NCI-H2171 treated with DMSO at 0.1 percent for 48 hours (cell line): ENCODE results near the gene FOXP1.

Source experiments
- DNase-seq: peaks from one replicate; lab custom pipeline; 2025; lab: John Stamatoyannopoulos, UW

The FOXP1 gene

DNA sequence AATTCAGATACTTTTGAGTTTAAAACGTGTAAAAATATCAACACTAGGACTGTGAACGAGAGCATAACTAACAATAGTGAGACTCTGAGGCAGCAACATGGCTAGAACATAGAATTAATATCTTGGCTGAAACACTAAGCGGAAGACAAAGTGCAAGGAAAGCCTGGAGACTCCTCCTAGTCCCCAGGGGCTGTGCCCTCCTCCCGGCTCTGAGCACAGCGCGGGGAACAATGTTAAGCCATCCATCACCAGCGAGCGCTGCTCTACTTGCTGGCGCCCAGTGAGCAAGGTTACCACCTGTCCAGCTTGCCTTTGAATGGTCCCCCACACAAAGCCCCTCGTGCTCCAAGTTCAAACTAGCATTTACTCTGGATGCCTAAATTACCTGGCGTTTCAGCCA lies 436.9 kb downstream of the FOXP1 start:
- peak; percentile 51 for DNase-seq

DNA sequence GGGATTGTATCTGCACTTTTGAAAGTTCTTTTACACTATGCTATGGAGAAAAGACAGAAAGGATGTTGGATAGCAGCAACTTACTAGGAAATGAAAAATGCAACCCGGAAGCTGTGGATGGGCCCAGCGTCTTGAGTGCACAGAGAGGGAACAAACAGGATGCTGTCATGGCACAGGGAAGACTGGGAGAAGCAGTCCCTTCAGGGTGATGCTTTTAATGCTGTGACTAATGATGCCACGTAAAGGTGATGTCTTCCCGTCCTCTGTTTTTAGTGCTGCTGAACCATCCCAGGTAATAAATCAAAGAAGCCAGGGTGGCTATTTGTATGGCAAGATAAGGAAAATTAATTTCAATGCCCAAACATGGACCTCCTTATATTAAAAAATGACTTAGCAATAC lies 437.6 kb downstream of the FOXP1 start:
- DNase-seq = no peak

DNA sequence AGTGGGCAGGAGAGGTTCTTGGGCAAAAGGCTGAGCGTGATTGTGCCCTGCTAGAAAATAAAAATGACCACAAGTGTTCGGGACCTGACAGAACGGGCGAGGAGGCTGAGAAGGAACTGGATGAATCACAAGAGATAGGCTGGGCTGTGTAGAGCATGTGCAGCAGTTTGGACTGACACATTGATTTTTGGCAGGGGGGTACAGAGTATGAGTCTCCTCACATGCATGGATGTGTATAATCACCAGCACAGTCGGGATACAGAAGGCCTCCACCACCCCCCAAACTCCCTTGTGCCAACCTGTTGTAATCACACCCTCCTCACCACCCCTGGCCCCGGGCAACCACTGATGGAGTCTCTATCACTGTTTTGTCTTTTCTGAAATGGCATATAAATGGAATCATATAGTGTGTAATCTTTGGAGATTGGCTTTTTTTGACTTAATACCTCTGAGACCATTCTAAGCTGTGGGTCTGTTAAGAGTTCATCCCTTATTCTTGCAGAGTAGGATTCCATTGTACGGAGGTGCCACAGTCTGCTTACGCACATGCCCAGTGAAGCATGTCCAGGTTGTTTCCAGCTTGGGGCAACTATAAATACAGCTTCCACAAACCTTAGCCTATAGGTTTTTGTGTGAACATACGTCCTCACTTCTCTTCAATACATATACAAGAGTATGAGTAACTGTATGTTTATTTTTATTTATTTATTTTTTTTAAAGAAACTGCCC lies 438.8 kb downstream of the FOXP1 start:
- DNase-seq = no peak

DNA sequence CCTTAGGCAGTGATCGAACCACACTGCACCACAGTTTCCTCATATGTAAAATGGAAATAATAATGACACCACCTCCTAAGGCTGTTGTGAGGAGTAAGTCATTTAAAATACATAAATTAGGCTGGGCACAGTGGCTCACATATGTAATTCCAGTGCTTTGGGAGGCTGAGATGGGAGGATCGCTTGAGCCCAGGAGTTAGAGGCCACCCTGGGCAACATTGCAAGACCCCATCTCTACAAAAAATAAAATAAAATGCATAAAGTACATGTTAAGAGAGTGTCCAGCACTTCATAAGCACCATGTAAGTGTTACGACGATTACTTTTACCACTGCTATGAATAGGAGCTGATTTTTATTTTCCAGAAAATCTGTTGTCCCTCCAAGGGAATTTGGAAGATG lies 440.0 kb downstream of the FOXP1 start:
- DNase-seq = no peak

DNA sequence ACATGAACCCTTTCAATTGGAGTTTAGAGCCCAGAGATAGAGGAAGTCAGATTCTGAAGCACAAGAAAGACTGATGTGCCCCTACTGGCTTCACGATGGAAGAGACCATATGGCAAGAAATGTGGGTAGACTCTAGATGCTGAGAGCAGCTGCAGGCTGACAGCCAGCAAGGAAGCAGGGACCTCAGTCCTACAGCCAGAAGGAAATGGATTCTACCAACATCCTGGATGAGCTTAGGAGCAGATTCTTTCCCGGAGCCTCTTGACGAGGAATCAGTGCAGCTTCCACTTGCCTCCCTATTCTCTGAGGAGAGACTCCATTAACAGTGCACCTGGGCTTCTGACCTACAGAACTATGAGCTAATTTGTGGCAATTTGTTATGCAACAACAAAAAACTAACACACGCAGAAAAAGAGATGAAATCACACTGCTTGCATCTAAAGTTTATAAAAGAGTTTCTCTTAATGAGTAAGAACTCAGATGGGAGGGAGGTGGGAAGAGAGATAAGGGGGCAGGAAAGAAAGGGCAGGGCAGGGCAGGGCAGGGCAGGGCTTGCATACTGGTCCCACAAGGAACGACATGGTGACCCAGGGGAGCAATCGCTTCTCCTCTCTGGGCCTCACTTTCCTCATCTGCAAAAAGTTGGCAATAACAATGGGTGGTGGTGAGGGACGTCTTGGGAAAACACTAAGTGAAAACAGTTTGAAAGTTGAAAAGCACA lies 440.9 kb downstream of the FOXP1 start:
- DNase-seq = peak; percentile 56

DNA sequence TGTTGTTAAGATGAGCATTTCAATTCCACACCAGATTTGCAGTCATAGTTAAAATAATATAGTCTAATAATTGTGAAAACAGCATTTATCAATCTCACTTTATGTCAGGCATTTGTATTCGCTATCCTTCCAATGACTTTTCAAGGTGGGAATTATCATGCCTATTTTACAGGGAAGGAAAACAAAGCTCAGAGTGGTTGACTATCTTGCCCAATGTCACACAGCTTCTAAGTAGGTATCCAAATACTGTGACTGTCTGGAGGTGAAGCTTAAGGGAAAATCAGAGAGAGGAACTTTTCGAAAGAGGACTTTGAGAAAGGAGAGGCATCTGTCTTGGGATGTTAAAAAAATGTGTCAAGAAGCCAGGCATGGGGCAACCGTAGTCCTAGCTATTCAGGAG lies 443.1 kb downstream of the FOXP1 start:
- no peak for DNase-seq

DNA sequence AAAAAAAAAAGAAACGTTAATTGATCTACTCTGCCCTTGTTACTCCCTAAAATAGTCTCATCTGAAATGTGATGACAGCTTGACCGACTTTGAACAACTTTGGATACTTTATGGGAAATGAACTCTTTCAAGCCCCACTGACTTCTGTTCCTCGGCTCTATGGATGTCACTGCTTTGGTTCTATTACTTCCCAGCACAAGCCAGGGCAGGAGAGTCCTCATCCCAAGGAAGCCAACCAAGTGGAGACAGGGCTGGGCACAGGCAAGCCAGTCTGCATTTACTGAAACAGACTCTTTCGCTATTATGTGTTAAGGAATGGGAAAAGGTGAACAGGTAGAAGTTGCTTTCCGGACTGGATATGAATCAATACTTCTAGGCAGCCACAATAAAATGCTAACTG lies 444.0 kb downstream of the FOXP1 start:
- no peak for DNase-seq

DNA sequence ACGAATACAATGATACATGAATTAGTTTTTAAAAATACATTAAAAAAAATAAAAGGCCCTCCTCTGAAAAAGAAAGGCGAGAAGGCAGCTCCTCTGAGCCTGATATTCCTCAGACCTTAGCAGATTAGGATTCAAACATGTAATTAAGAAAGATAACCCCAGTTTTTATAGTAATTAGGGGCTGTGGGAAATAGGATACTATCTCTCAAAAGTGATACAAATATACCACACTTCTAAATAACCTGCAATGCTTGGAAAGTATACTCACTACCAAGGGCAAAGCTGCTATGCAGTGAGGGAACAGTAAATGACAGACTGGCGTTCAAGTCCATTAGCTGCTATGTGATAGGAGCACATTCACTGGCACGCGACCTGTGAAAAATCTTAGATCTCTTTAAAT lies 445.1 kb downstream of the FOXP1 start:
- no peak for DNase-seq

DNA sequence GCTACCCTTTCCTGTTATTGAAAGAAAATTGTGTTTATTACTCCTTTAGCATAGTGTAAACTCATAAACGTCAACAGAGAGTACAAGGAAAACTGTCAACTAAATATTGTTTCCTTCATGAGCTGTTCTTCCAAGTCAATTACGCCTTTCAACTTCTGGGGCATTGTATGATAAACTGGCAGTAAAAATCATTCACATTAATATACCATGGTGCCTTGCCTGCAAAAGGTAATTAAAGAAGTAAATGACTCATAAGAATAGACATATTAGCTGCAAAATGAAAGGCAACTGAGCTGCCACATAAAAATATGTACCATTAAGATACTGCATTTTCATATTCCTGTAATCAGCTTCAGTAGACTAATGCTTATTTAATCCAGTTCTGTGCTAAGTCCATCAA lies 447.3 kb downstream of the FOXP1 start:
- no peak for DNase-seq

DNA sequence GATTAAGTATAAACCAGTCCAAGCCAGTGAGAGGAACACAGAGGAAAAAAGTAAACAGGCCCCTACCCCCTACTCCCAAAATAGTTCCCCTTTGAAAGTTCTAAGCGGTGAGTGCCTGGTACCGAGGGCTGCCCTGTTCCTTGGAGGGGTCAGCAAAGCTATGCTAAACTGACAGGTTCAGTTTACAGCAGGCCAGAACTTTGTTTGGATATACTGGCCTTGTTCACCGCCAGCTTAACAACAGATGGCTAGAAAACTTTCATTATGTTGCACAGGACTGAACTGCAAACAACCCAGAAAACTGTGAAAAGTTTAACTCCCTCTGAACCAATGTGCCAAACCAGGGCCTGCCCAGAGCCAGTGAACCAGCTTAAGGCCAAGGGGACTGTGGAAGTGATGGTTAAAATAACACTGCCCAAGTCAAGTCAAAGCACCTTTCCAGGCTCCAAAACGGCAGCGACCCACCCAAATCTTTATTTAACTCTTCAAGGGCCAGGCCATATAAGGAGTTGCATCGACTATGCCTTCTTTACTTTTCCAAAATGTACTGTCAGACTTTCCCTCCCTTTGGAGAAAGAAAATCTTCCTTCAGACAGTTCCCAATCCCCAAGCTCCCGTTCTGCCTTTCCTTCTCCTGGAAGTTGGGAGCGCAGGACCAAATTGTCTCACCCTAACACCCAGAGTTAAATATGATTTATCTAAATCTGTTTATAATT lies 448.0 kb downstream of the FOXP1 start:
- DNase-seq = no peak

DNA sequence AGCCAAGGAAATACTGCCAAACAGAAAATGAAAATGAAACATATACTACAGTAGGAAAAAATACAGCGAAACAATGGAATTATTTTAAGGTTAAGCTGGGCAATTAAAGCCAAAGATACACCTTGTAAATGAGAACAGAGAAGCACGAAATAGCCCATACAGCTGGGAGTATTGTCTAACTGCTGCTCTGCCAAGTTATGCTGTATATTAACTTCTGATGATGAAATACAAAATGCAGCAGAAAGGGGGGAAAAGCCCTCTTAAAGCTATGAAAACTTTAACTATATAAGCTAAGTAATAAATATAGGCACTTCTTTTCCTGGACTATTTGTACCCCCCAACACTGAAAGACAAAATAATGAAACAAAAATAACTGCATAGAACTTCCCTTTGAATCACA lies 449.0 kb downstream of the FOXP1 start:
- no peak for DNase-seq

DNA sequence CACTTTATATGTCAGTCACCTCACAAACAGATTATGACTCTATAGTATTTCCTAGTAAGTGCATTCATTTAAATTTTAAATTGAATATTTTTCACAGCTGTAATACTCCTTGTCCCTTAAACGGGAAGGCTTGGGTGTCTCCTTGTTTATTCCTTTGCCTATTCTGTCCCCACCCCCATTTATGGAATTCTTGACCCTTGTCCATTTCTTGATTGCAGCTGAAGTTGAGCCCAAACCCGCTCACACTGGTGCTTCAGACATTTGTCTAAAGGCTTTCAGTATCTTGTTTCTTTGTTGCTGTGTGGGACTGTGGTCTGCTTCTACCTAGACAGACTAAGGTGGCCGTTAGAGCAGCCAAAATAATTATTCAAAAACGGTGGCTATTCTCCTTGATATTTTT lies 449.7 kb downstream of the FOXP1 start:
- DNase-seq = no peak

DNA sequence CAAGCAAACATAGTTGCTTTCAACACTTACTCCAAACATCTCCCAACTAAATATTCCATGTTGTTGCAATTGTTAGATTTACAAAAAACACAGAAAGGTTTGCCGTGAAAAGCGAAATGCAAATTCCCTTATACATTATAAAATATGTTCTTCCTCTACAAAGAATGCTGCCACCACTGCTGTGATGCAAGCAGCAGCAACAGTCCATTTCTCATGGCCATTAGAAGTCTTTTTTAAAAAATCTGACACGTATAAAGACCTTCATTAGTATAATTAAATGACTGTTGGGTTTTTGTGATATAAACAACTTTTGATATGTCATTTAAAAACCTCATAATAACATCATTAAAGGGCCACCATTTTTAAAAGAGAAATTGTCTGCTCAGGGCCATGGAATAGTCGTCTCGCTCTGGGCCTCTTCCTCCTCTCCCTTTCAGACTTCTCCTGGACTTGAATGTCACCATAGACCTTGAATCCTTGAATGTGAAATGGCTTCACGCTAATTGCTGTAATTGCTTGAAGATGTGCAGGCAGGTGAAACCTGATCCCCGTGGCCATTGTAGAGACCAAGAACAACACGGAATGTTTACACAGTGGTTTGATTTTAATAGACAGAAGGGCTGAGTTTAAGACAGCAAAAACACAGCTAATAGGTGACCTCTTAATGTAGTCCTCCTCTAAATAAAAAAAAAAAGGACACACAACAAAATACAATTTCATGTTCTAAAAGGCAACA lies 450.4 kb downstream of the FOXP1 start:
- DNase-seq = peak; percentile 71

DNA sequence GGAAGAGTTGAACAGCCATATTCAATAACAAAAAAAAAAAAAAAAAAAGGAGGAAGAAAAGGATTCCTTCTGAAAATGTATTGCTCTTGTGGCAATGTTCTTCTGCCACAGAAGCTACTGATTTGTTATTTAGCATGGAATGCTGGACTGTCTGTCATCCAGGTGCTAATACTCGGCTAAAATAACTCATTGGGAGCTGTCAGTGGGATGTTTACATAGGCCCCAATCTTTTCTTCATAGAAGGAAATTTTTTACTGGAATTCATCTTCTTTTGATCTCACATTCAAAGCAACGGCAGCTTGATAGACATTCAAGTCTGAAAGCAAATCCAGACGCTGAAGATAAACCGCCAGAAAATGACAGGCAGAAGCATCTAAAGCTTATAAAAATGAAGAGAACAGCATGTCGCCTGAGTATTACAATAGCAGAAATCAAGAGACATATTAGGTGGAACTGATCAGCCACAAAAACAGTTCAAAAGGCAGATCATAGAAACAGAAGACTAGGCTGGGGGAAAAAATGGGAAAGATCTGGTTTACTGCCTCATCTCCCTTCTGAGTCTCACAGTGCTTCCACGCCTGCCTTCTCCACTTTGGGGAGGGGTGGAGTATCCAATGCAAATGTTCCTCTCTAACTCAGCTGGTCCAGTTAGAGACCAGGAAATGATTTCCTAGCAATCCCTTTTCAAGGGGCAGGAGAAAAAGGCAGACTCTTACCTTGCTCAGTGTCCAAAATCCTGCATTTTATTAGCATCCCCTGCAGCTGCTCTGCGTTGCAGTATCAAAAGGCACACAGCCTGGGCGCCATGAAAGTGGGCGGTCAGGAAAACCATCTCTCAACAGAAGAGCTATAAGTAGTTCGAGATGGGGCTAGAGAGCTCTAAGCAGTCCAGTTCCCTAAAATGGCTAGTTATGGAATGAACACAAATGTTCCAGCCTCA lies 451.9 kb downstream of the FOXP1 start:
- no peak for DNase-seq

DNA sequence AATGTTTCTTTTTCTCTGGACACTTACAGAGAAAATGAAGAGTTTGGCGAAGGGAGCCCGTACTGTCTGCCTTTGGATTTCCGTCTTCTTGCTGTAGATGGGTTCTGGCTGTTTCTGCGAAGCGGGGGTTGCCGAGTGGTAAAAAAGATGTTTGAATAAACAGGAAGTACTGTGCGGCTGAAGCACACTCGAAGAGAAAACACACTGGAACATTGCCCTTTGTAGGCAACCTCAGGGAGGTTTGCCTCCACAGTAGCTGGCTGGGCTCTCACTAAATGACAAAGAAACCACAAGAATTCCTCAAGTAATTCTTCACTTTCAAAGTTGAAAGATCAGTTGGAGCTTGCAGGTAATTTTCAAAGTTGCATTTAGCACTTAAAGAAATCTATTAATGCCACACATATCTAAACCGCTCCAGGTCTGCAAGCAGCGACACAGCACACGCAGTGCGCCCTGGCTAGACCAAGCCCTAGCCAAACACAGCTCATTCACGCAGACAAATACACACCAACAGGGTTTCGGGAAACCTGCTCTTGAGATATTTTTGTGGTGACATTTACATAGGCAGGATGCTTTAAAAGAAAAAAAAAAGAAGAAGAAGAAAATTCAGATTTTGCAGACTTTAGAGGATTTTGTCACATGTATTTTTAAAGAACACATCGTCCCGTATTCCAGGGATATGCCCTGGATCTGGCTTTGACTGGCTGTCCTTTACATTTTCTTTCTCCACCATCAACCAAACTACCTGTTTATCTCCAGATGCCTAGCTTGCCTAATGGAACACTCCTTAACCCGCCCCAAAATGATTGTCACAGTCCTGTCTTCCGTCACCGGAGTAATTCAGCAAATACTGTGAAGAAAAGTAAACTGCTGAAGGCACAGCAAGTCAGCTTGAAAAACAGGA lies 452.8 kb downstream of the FOXP1 start:
- DNase-seq = no peak

DNA sequence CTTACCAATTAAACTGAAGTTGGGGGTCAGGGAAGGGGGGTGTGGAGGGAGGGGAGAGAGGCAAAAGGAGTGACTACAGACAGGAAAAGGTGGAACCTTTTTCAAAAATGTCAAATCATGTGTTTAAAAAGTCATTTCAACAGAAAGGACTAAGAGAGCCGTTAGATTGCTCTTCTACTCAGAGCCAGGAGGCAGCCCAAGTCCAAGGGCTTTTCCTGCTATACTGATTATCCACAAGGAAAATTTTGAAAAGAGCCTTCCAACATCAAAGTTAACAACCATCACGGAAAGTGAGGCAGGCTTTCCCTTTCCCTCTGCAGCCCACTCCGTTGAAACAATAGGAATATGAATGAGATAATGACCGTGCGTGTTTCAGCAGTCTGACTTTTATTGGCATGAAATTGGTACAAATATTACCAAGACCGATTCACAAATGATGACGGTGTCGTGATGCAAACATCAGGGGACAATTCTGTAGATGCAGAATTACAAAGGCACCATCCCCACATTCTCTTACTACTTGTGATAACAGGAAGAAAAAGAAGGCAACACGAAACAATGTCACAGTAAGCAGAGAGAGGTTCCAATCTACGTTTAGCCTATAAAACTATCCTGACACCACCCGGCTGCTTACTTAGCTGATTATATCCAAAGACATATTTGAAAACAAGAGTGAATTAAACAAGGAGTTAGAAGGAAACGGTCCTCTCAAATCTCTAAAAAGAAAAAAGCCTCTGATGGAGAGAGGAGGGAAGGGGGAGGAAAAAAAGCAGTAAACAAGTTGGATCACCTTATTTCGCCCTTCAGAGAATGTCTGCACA lies 453.7 kb downstream of the FOXP1 start:
- no peak for DNase-seq

DNA sequence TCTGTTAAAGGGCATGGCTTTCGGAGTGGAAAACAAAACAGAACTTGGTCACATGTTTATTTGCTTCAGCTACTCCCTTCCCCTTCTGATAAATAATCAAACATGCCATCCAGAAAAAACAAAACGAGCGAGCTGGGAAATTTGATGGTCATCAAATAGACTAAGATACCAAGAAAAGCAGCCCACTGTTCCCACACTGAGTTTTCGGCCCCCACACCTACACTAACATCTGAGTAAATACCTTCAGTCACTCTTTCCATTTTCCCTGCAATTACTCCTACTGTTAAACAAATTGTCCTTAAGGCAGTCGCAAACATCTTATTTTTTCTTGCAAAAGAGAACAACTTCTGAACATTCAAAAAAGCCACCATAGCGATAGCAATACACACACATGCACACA lies 454.6 kb downstream of the FOXP1 start:
- DNase-seq = no peak

DNA sequence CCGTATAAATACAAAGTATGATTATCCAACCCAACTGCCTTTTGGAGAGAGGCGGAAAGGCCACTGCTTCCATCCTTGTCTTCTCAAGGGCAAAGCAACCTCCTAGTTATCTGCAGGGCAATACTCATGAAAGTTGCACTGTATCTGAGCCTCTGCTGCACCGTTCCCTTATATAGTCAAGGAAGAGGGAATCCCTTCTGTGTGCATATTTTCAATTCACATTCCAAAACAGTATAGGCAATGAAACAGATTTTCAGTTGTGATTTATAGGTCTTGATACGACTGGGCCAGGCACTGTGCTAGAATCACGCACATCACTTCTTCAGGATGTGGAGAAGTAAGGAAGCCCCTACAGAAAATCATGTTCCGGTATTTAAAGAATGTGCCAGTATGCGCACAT lies 455.7 kb downstream of the FOXP1 start:
- no peak for DNase-seq

DNA sequence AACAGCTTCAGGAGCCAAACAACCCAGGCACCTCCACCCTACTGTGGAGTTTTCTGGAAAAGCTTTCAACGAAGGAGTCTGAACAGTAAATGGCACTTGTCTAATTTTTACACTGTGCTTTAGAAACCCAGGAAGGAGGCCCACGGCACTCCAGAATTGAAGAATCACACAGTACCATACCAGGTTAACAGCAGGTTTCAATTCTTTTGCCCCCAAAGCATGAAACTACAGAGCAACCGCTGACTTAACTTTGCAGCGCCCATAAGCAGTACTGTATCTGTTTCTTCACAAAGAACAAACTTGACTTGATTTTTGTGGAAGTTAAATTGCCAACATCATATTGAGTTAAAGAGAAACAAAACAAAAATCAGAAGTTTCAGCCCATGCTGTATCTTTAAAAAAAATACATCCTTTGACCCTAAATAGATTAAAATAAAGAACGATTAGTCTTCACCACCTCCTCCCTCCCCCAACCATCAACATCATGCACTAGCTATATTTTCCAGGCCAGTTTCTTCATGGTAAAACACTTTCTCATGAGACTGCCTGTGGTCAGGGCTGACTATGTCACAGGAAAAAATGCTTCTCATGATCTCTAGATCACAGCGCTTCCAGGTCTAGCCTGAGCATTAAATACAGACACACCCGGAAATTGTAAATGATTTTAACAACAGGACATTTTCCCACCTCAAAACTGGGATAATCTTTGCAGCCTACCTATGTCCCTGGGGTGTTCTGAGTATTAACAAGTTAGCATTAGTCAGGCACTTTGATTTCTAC lies 456.3 kb downstream of the FOXP1 start:
- DNase-seq = no peak
